Ovary (tissue), 9 donors: ENCODE measurements around the gene MYOF. TPM values are rescaled to one million over a fixed set of nuclear protein-coding genes. Genes with fewer than 3 reads are reported as not detected.
A peak's percentile ranks its signal among the peaks of the same experiment; 100 is the strongest.

Experiments used
- DNase-seq, 5 donors: peaks; one replicate each; pipeline ENCODE4 v3.0.0-alpha.2; 2019 to 2020
- H3K27ac ChIP-seq, 2 donors: fragments of 200-600 bp; one replicate each; pipeline versions ENCODE4 v1.5.1 to v1.8.0; 2019 to 2022
- H3K27me3 ChIP-seq: fragments of 200-600 bp; one replicate; pipeline ENCODE4 v1.8.0; 2022
- H3K36me3 ChIP-seq: fragments of 200-600 bp; sonication (generic); one replicate; pipeline ENCODE4 v1.5.1; 2019
- H3K4me1 ChIP-seq: one replicate; pipeline ENCODE4 v1.8.1; 2013; ENCODE audit warnings: mild to moderate bottlenecking, moderate library complexity; ENCODE audit not compliant: insufficient read depth
- H3K4me3 ChIP-seq: fragments of 200-600 bp; sonication (generic); one replicate; pipeline ENCODE4 v1.5.1; 2017
- H3K9me3 ChIP-seq, 2 donors: fragments of 200-600 bp in 1 of 2; sonication (generic) in 1 of 2; one replicate each; pipeline versions ENCODE4 v1.5.1 to v1.8.1; 2013 to 2019; ENCODE audit warnings: mild to moderate bottlenecking in 1 of 2, moderate library complexity in 1 of 2
- CTCF ChIP-seq, 3 donors: fragments of 450-650 bp in 2 of 3; fragments of 200-600 bp in 1 of 3; IDR thresholded peaks; one replicate each; pipeline versions ENCODE4 v1.5.1 to v1.8.0; 2016 to 2022; ENCODE audit warnings: antibody characterized with exemption in 3 of 3, mild to moderate bottlenecking in 1 of 3
- EP300 ChIP-seq: sonication (generic); formaldehyde crosslinking; IDR thresholded peaks from one replicate; pipeline ENCODE4 v1.6.1; 2017; ENCODE audit warnings: antibody characterized with exemption
- POLR2A ChIP-seq: fragments of 450-650 bp; IDR thresholded peaks from one replicate; pipeline ENCODE4 v1.6.1; 2017; ENCODE audit warnings: antibody characterized with exemption, mild to moderate bottlenecking, moderate library complexity
- WGBS, 3 donors: extraction: QIAGEN DNeasy Blood & Tissue Kit in 1 of 3; methylation state at CpG; one replicate each; pipeline versions ENCODE4 v1.1.5 to v1.1.7; 2013 to 2017; 5-methylcytosine and 5-hydroxymethylcytosine counted together
- intact Hi-C, 4 donors: fragments of 100-400 bp; cut with DNase I; formaldehyde crosslinking; loops; one replicate each; pipeline versions ENCODE4 v1.11.0 to v1.15.1; 2022 to 2023
- polyA plus RNA-seq, 2 donors: library from polyadenylated mRNA; stranded (reverse); fragments of 200-250 nt in 1 of 2; fragments of 350-450 nt in 1 of 2; fragmentation: Illumina TruSeq in 1 of 2; extraction: RNeasy Lipid Tissue Mini Kit (QIAGEN cat#74804) in 1 of 2; gene quantifications; one replicate each; pipeline ENCODE4 v1.2.3, GENCODE V29; 2013 to 2014
- total RNA-seq, 7 donors: library from RNA; depleted of rRNA in 2 of 7; stranded (reverse); fragments of >200 nt in 2 of 7; fragmentation: NEBNext Ultra II Directional in 3 of 7; extraction: Animal tissue kit (Norgen Biotek cat#: 25700) in 3 of 7; gene quantifications; one replicate each; pipeline versions ENCODE4 v1.1.0 to v1.2.4, GENCODE V29; 2016 to 2023
- donor health status: DM: no; HTN: no; CAD: no; lungs with moderate emphysema.
- donor health status: DM: no; HTN: no; CAD: no.
- donor health status: Bipolar disorder and iron deficiency.
- donor health status: DM: yes; HTN: yes; CAD: no.
- donor health status: DM: no; HTN: no; CAD: no.
- donor health status: DM: yes; HTN: yes; CAD: no.

The MYOF gene
- total and polyA plus RNA-seq, 9 donors: 7.9 to 89.0 (median 45.7) TPM

- WGBS, 3 donors: 42 to 60% (median 48%) methylated on average over 8 of the region's 8 CpGs
- peak overlapping the region; percentile 43 to 47 for H3K27ac ChIP-seq
- intact Hi-C loops: no loop called here
- H3K36me3 ChIP-seq: no peaks in the 10 kb centered on the region
- H3K9me3 ChIP-seq: no peaks in the 10 kb centered on the region
- H3K27me3 ChIP-seq: no peaks in the 10 kb centered on the region
- no peak overlapping the region for H3K4me3 ChIP-seq
- peaks cover 6% of the 10 kb centered on the region for H3K4me1 ChIP-seq
- peak in 4 of 5 donors; percentile 26 to 65 (median 53) for DNase-seq
- TF ChIP-seq POLR2A: no peak
- TF ChIP-seq CTCF (IDR thresholded peaks at IDR 0.05): no peak
- no peak for TF ChIP-seq EP300
These were observed 16.1 kb downstream of the MYOF start for GRCh38 chr10:93465806-93466675.

- no peaks in the 10 kb centered on the region for H3K27me3 ChIP-seq
- TF ChIP-seq POLR2A: no peak
- WGBS, 3 donors: 75 to 82% (median 76%) methylated on average over 5 of the region's 5 CpGs
- no peaks in the 10 kb centered on the region for H3K36me3 ChIP-seq
- no peak overlapping the region for H3K4me3 ChIP-seq
- intact Hi-C loops: no loop called here
- H3K4me1 ChIP-seq: peaks cover 6% of the 10 kb centered on the region
- no peaks in the 10 kb centered on the region for H3K9me3 ChIP-seq
- no peak overlapping the region for H3K27ac ChIP-seq
- DNase-seq: no peak
These were observed 17.3 kb downstream of the MYOF start for GRCh38 chr10:93464776-93465388.

GRCh38 chr10:93463723-93464476, 18.2 kb downstream of the MYOF start:
- no peaks in the 10 kb centered on the region for H3K27me3 ChIP-seq
- H3K36me3 ChIP-seq: no peaks in the 10 kb centered on the region
- peak in 2 of 5 donors; percentile 42 to 60 for DNase-seq

GRCh38 chr10:93462881-93463280, 19.3 kb downstream of the MYOF start:
- H3K36me3 ChIP-seq: no peaks in the 10 kb centered on the region
- no peak for TF ChIP-seq POLR2A
- no peak for TF ChIP-seq EP300
- no peak for TF ChIP-seq CTCF (IDR thresholded peaks at IDR 0.05)
- intact Hi-C loops: no loop called here
- no peaks in the 10 kb centered on the region for H3K27me3 ChIP-seq
- no peak for DNase-seq
- peaks cover 14% of the 10 kb centered on the region for H3K4me1 ChIP-seq
- WGBS, 3 donors: 65 to 76% (median 70%) methylated on average over 9 of the region's 9 CpGs
- H3K9me3 ChIP-seq: no peaks in the 10 kb centered on the region
- no peak overlapping the region for H3K4me3 ChIP-seq
- H3K27ac ChIP-seq: no peak overlapping the region

More at GRCh38 chr10:93463723-93464476, 18.2 kb downstream of the MYOF start:
- no peak overlapping the region for H3K4me3 ChIP-seq
- intact Hi-C loops: no loop called here
- H3K4me1 ChIP-seq: peaks cover 7% of the 10 kb centered on the region
- WGBS, 3 donors: 31 to 38% (median 31%) methylated on average over 6 of the region's 6 CpGs
- TF ChIP-seq POLR2A (no peak), EP300 (no peak), CTCF (IDR thresholded peaks at IDR 0.05) (no peak)
- no peak overlapping the region for H3K27ac ChIP-seq
- H3K9me3 ChIP-seq: no peaks in the 10 kb centered on the region
